GM10266 (cell line): ENCODE results near the gene PALLD.
A peak's percentile ranks its signal among the peaks of the same experiment; 100 is the strongest.
"Not testable (repeated sequence)": the region's sequence is repeated elsewhere in the genome, so short reads cannot be mapped to it uniquely, and the experiment has no call there.

Experiments
- DNase-seq: peaks from one replicate; pipeline ENCODE4 v3.0.0; 2012; ENCODE audit errors: extremely low spot score
- CTCF ChIP-seq: IDR thresholded peaks from 2 replicates; pipeline ENCODE4 v1.5.1; 2012; ENCODE audit warnings: mild to moderate bottlenecking, low read depth; ENCODE audit not compliant: control insufficient read depth, insufficient read depth; ENCODE audit errors: missing control alignments

PALLD gene

GRCh38 chr4:168930413-168931196 lies 433.8 kb downstream of the PALLD start:
- no peak for DNase-seq
- no peak for TF ChIP-seq CTCF

DNA sequence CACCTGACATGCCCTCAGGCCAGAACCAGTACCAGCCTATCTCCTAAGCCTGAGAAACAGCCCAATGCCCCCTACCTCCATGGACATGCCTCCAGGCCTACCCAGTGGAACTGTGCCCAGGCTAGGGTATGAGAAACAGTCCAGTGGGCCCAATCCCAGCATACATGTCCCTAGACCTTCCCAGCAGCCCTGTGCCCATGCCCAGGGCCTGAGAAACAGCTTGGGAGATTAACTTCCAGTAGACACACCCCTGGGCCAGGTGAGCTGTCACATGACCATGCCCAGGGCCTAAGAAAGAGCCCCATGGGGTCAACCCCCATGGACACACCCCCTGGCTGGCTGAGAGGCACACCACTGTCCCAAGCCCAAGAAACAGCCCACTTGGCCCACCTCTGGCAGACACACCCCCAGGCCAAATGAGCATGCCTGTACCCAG lies 434.4 kb downstream of the PALLD start:
- TF ChIP-seq CTCF, result no peak
- DNase-seq, result no peak

- TF ChIP-seq CTCF, result no peak
- no peak for DNase-seq
These were observed 435.3 kb downstream of the PALLD start for GRCh38 chr4:168932138-168932537.

GRCh38 chr4:168933423-168933822 lies 436.6 kb downstream of the PALLD start:
- TF ChIP-seq CTCF, result no peak
- DNase-seq, result no peak

- DNase-seq, result not testable (repeated sequence)
These were observed 440.6 kb downstream of the PALLD start for GRCh38 chr4:168937473-168937872.

GRCh38 chr4:168942985-168943384 lies 446.1 kb downstream of the PALLD start:
- DNase-seq, result no peak
- peak; percentile 24 for TF ChIP-seq CTCF

GRCh38 chr4:168945291-168945690 lies 448.4 kb downstream of the PALLD start:
- TF ChIP-seq CTCF, result no peak

GRCh38 chr4:168952821-168953246 lies 456.0 kb downstream of the PALLD start:
- not testable (repeated sequence) for DNase-seq

More at GRCh38 chr4:168945291-168945690, 448.4 kb downstream of the PALLD start:
- DNase-seq, result no peak
